NCI-H524 (cell line): ENCODE data around the gene IL36B.

Source experiments
- DNase-seq, 2 experiments: peaks; one replicate each; lab custom pipeline; 2025; lab: John Stamatoyannopoulos, UW

The IL36B gene

GRCh38 chr2:113053666-113054065 lies 999 bp upstream of the IL36B start:
- no peak for DNase-seq

GRCh38 chr2:113050921-113051895 lies 1.5 kb downstream of the IL36B start:
- no peak for DNase-seq

GRCh38 chr2:113046465-113046864 lies 6.2 kb downstream of the IL36B start:
- DNase-seq, result no peak

GRCh38 chr2:113041871-113042270 lies 10.8 kb downstream of the IL36B start:
- no peak for DNase-seq

GRCh38 chr2:113039719-113040118 lies 12.9 kb downstream of the IL36B start:
- no peak for DNase-seq

- no peak for DNase-seq
Observed at GRCh38 chr2:113039158-113039557, 13.5 kb downstream of the IL36B start.

- DNase-seq, result no peak
Observed at GRCh38 chr2:113038291-113038690, 14.4 kb downstream of the IL36B start.

GRCh38 chr2:113036763-113037162 lies 15.9 kb downstream of the IL36B start:
- no peak for DNase-seq

GRCh38 chr2:113034016-113034415 lies 18.7 kb downstream of the IL36B start:
- no peak for DNase-seq

GRCh38 chr2:113032737-113033136 lies 19.9 kb downstream of the IL36B start:
- no peak for DNase-seq

GRCh38 chr2:113028112-113028511 lies 24.6 kb downstream of the IL36B start:
- no peak for DNase-seq

GRCh38 chr2:113027691-113028090 lies 25.0 kb downstream of the IL36B start:
- DNase-seq, result no peak

GRCh38 chr2:113025737-113026136 lies 26.9 kb downstream of the IL36B start:
- no peak for DNase-seq

GRCh38 chr2:113024764-113025163 lies 27.9 kb downstream of the IL36B start:
- no peak for DNase-seq

GRCh38 chr2:113021312-113021711 lies 31.4 kb downstream of the IL36B start:
- no peak for DNase-seq

GRCh38 chr2:113018509-113018908 lies 34.2 kb downstream of the IL36B start:
- DNase-seq, result no peak

- no peak for DNase-seq
Observed at GRCh38 chr2:113015655-113016054, 37.0 kb downstream of the IL36B start.

GRCh38 chr2:113015042-113015441 lies 37.6 kb downstream of the IL36B start:
- DNase-seq, result no peak

GRCh38 chr2:113014067-113014466 lies 38.6 kb downstream of the IL36B start:
- DNase-seq, result no peak

GRCh38 chr2:113013336-113013661 lies 39.4 kb downstream of the IL36B start:
- no peak for DNase-seq

- DNase-seq, result no peak
Observed at GRCh38 chr2:113012436-113013335, 40.0 kb downstream of the IL36B start.

- DNase-seq, result no peak
Observed at GRCh38 chr2:113011108-113011507, 41.6 kb downstream of the IL36B start.

- no peak for DNase-seq
Observed at GRCh38 chr2:113010088-113010487, 42.6 kb downstream of the IL36B start.
